Activated naive CD8-positive, alpha-beta T cell treated with anti-CD3 and anti-CD28 coated beads, Interleukin-2, amount 10 ng/mL, durations not matched to agents 7 days and 5 days (primary cell): ENCODE results near the gene HMGCR. TPM values are rescaled to one million over a fixed set of nuclear protein-coding genes. Genes with fewer than 3 reads are reported as not detected.
"Not testable (repeated sequence)": the region's sequence is repeated elsewhere in the genome, so short reads cannot be mapped to it uniquely, and the experiment has no call there.

Source experiments
- ATAC-seq: fragments of 150-1000 bp; cut with Tn5 transposase; one replicate; pipeline ENCODE4 v1.10.0; 2021; ENCODE audit warnings: low read depth, moderate library complexity
- POLR2A ChIA-PET: fragments of 350-600 bp; sonication (Branson Sonifier 250); formaldehyde crosslinking; loops from one replicate; lab custom pipeline; 2021; ENCODE audit warnings: antibody characterized with exemption; lab: Charles Lee
- DNase-seq: peaks from one replicate; pipeline ENCODE4 v3.0.0; 2021
- H3K27ac Mint-ChIP-seq: one replicate; pipeline ENCODE4 v1.8.0; 2022; ENCODE audit warnings: mild to moderate bottlenecking, mixed read lengths
- H3K27me3 Mint-ChIP-seq: one replicate; pipeline ENCODE4 v1.8.0; 2022; ENCODE audit warnings: mild to moderate bottlenecking, moderate library complexity, mixed read lengths
- H3K36me3 Mint-ChIP-seq: one replicate; pipeline ENCODE4 v1.8.0; 2021; ENCODE audit warnings: mild to moderate bottlenecking, mixed read lengths
- H3K4me1 Mint-ChIP-seq: one replicate; pipeline ENCODE4 v1.8.0; 2021; ENCODE audit warnings: mixed read lengths
- H3K4me3 Mint-ChIP-seq: one replicate; pipeline ENCODE4 v1.8.0; 2022; ENCODE audit warnings: mild to moderate bottlenecking, moderate library complexity, mixed read lengths
- H3K9me3 Mint-ChIP-seq: one replicate; pipeline ENCODE4 v1.8.0; 2021; ENCODE audit warnings: mixed read lengths
- total RNA-seq, 2 experiments: library from RNA; stranded (reverse); gene quantifications; one replicate each; pipeline ENCODE4 v1.2.3, GENCODE V29; 2021

The HMGCR gene
- total RNA-seq, 2 experiments from 2014 or later: 55.2 to 63.9 TPM

DNA sequence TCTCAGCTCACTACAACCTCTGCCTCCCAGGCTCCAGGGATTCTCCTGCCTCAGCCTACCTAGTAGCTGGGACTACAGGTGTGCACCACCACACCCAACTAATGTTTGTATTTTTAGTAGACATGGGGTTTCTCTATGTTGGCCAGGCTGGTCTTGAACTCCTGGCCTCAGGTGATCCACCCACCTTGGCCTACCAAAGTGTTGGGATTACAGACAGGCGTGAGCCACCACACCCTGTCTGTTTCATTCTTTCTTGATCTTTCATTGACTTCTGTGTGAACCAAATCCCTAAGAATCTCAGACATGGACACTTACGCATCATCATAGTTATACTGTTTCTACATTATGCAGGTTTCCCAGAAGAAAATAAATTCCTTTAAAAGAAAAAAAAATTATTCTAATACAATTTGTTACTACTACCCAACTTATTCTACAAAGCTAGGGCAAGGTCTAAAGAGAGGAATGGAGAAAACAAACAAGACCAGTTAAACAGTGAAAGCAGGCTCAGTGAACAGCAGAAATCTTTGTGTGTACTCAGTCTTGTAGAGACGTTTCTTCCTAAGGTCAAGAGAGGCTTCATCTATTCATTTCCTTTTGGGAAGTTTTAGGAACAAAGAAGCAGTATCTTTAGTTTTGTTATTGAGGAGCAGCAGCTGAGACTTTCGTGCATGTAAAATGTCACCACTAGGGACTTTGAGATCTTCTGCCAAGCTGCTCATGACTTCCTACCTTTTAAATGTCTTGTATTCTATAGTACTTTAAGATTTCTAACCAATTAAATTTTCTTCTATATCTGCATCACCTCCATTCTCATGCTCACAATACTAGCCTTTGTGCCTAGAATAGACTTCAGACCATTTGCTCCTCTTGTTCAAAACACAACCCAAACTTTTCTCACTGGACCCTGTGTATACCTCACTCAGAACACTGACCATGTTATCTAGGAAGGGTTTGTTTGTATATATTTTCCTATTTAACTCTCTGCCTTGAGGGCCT is 5.6 kb upstream of the HMGCR start:
- Mint-ChIP-seq H3K4me1 (no peaks in the 10 kb centered on the region), H3K27me3 (no peaks in the 10 kb centered on the region), H3K4me3 (no peak overlapping the region), H3K9me3 (no peaks in the 10 kb centered on the region), H3K36me3 (no peaks in the 10 kb centered on the region), H3K27ac (no peak overlapping the region)
- DNase-seq (no peak), ATAC-seq (no peak)
- POLR2A ChIA-PET: no interaction called here

- H3K9me3 Mint-ChIP-seq, H3K4me1 Mint-ChIP-seq, H3K27ac Mint-ChIP-seq, H3K4me3 Mint-ChIP-seq, ATAC-seq, H3K36me3 Mint-ChIP-seq, DNase-seq, H3K27me3 Mint-ChIP-seq, POLR2A ChIA-PET: not testable (repeated sequence)
Measured at GRCh38 chr5:75333759-75334158, 3.3 kb upstream of the HMGCR start.

GRCh38 chr5:75334413-75334812 is 2.6 kb upstream of the HMGCR start:
- DNase-seq, H3K36me3 Mint-ChIP-seq, H3K27me3 Mint-ChIP-seq, H3K4me3 Mint-ChIP-seq, ATAC-seq, H3K9me3 Mint-ChIP-seq, H3K27ac Mint-ChIP-seq, POLR2A ChIA-PET: not testable (repeated sequence)
- peaks cover 12% of the 10 kb centered on the region for H3K4me1 Mint-ChIP-seq

GRCh38 chr5:75335486-75335885 is 1.5 kb upstream of the HMGCR start:
- Mint-ChIP-seq H3K36me3 (peaks cover 6% of the 10 kb centered on the region), H3K4me1 (peaks cover 18% of the 10 kb centered on the region), H3K4me3 (no peak overlapping the region), H3K27ac (no peak overlapping the region), H3K27me3 (no peaks in the 10 kb centered on the region), H3K9me3 (no peaks in the 10 kb centered on the region)
- no peak for DNase-seq
- POLR2A ChIA-PET: no interaction called here
- no peak for ATAC-seq

- POLR2A ChIA-PET: interaction anchor here (0.7 to 1.9 kb wide), 7 partner anchors 99 to 748 kb away, joined by 3 to 23 read pairs (median 5); partner anchors contain the start of genes ANKRD31, GCNT4 and POC5
- Mint-ChIP-seq H3K27ac (no peak overlapping the region), H3K27me3 (no peaks in the 10 kb centered on the region)
Measured at GRCh38 chr5:75335952-75336614, 937 bp upstream of the HMGCR start.

DNA sequence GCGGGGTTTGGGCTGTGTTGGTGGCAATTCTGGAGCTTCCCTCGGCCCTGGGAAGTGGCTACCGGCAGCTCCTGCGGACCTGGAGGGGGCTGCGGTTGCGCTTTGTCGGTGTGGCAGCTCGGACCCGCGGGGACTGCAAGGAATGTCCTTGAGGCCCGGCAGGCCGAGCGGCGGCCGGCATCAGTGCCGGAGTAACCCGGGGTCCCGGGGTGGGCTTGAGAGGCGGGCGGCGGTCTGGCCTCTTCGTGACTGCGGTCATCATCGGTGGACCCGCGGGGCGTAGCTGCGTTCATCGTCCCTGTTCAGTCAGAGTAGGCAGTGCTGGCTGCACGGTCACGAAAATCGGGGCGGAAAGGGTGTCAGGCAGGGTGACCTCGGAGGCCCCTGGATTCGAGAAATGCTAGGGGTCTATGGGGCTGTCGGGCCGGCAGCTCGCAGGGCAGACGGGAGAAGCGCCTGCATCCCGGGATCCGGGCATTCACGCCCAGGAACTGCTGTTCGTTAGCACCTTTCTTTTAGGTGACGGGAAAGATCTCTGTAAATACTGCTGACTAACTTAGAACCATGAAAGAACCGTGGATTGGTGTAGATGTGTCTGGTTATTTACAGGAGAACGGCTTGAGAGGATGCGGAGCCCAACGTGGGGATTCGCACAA is 474 bp downstream of the HMGCR start:
- Mint-ChIP-seq H3K4me1 (peaks cover 26% of the 10 kb centered on the region), H3K36me3 (peaks cover 9% of the 10 kb centered on the region), H3K4me3 (no peak overlapping the region), H3K27me3 (no peaks in the 10 kb centered on the region), H3K9me3 (no peaks in the 10 kb centered on the region), H3K27ac (no peak overlapping the region)
- DNase-seq (peak; percentile 68), ATAC-seq (no peak)
- POLR2A ChIA-PET: interaction anchor here (0.8 to 1.9 kb wide), 15 partner anchors 8 to 838 kb away, joined by 3 to 23 read pairs (median 6); partner anchors contain the start of genes ANKRD31, CERT1, GCNT4 and GFM2

More at GRCh38 chr5:75335952-75336614, 937 bp upstream of the HMGCR start:
- DNase-seq (no peak), ATAC-seq (no peak)
- Mint-ChIP-seq H3K4me3 (no peak overlapping the region), H3K9me3 (no peaks in the 10 kb centered on the region), H3K4me1 (peaks cover 21% of the 10 kb centered on the region), H3K36me3 (peaks cover 9% of the 10 kb centered on the region)

DNA sequence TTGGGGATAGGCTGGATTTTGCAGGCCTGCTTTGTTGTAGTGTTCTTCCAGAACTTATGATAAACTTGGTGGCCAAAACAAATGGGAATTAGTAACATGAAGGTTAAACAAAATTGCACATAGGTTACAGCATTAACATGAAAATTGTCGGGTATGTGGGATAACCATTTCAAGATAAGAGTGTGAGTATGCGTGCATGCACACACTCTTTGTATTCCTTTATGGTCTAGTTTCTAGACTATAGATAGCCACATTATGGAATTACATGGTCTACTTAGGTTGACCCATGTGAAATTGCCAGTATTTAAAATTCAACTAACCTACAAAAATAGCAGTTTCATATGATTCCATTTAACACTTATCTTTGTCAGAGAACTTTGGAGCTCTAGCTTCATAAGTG is 1.4 kb downstream of the HMGCR start:
- POLR2A ChIA-PET: interaction anchor here (1.0 kb wide), 1 partner anchor 571 kb away, joined by 3 read pairs; no protein-coding TSS in a partner anchor
- no peak for DNase-seq
- H3K4me3 Mint-ChIP-seq: no peak overlapping the region
- H3K36me3 Mint-ChIP-seq: peaks cover 9% of the 10 kb centered on the region
- ATAC-seq: no peak
- H3K4me1 Mint-ChIP-seq: peaks cover 26% of the 10 kb centered on the region
- no peaks in the 10 kb centered on the region for H3K9me3 Mint-ChIP-seq
- H3K27ac Mint-ChIP-seq: peak overlapping the region; percentile 3
- no peaks in the 10 kb centered on the region for H3K27me3 Mint-ChIP-seq

- Mint-ChIP-seq H3K4me3 (no peak overlapping the region), H3K4me1 (peaks cover 26% of the 10 kb centered on the region), H3K27me3 (no peaks in the 10 kb centered on the region), H3K27ac (no peak overlapping the region), H3K36me3 (peaks cover 17% of the 10 kb centered on the region), H3K9me3 (no peaks in the 10 kb centered on the region)
- POLR2A ChIA-PET: no interaction called here
- no peak for DNase-seq
- no peak for ATAC-seq
Measured at GRCh38 chr5:75340714-75341478, 3.9 kb downstream of the HMGCR start.

DNA sequence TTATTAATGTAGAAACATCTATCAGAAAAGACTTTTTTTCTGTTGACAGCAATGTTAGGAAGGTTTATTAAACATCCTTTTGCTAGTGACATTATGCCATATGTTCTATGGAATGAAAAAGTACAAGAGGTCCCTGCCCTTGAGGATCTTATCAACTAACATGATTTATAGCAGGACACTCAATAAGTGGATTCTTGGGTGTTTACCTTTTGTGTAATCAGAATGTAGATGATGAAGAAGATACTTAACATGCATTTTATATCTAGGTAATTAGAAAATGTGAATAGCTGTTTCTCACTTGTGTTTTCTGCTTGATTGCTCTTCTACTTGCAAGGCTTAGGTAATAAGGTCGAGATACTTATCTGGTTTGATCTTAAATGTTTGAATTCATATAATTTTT is 4.9 kb downstream of the HMGCR start:
- DNase-seq: no peak
- POLR2A ChIA-PET: no interaction called here
- Mint-ChIP-seq H3K27ac (no peak overlapping the region), H3K4me1 (peaks cover 27% of the 10 kb centered on the region), H3K9me3 (no peaks in the 10 kb centered on the region), H3K4me3 (no peak overlapping the region), H3K27me3 (no peaks in the 10 kb centered on the region), H3K36me3 (peaks cover 21% of the 10 kb centered on the region)
- no peak for ATAC-seq

DNA sequence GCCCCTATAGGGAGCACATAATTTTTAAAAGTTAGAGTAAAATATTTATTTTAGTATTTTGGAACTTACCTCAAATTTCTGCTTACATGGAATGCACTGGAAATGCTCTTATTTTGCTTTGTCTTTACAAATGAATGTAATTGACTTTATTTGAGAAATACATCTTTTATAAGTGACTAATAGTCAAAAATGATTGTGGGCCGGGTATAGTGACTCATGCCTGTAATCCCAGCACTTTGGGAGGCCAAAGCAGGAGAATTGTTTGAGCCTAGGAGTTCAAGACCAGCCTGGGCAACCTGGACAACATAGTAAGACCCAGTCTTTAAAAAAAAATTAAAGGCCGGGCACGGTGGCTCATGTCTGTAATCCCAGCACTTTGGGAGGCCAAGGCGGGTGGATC is 5.8 kb downstream of the HMGCR start:
- Mint-ChIP-seq H3K27ac (no peak overlapping the region), H3K4me3 (no peak overlapping the region), H3K36me3 (peaks cover 24% of the 10 kb centered on the region), H3K4me1 (peaks cover 29% of the 10 kb centered on the region), H3K27me3 (no peaks in the 10 kb centered on the region), H3K9me3 (no peaks in the 10 kb centered on the region)
- POLR2A ChIA-PET: no interaction called here
- DNase-seq (no peak), ATAC-seq (no peak)

DNA sequence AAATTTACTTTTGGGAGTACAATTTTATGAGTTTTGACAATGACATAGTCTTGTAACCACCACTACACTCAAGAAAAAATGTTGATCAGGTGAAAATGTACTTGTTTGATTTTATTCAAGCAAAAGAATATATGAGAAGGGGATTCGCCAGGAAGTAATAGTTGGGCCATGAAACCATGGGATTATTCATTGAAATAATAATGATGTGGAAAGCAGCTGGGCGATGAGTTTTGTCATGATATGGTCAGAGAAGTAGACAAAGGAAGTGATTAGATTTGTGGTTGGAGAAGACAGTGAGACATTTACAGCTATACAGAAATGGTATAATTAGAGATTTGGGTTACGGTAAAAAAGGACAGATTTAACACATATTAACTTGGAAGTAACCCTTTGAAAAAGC is 11.2 kb downstream of the HMGCR start:
- H3K27me3 Mint-ChIP-seq: no peaks in the 10 kb centered on the region
- H3K4me1 Mint-ChIP-seq: peaks cover 18% of the 10 kb centered on the region
- POLR2A ChIA-PET: no interaction called here
- H3K4me3 Mint-ChIP-seq: no peak overlapping the region
- H3K27ac Mint-ChIP-seq: no peak overlapping the region
- H3K9me3 Mint-ChIP-seq: no peaks in the 10 kb centered on the region
- ATAC-seq: no peak
- no peak for DNase-seq
- H3K36me3 Mint-ChIP-seq: peaks cover 45% of the 10 kb centered on the region

GRCh38 chr5:75349663-75350062 is 12.6 kb downstream of the HMGCR start:
- POLR2A ChIA-PET: interaction anchor here (2.1 kb wide), 1 partner anchor 12 kb away, joined by 6 read pairs; the partner anchor contains the start of gene HMGCR
- ATAC-seq (no peak), DNase-seq (no peak)
- H3K4me1 Mint-ChIP-seq: peaks cover 18% of the 10 kb centered on the region
- H3K36me3 Mint-ChIP-seq: peaks cover 47% of the 10 kb centered on the region
- no peaks in the 10 kb centered on the region for H3K9me3 Mint-ChIP-seq
- no peaks in the 10 kb centered on the region for H3K27me3 Mint-ChIP-seq
- no peak overlapping the region for H3K4me3 Mint-ChIP-seq
- no peak overlapping the region for H3K27ac Mint-ChIP-seq
